SK-N-SH (cell line): ENCODE results near the gene CEP170B. TPM values are rescaled to one million over a fixed set of nuclear protein-coding genes. Genes with fewer than 3 reads are reported as not detected.

Source experiments
- CTCF ChIA-PET: fragments of 300-600, 350-600 bp; formaldehyde crosslinking; extraction: SDS; loops from one replicate; lab custom pipeline; 2021; lab: Yijun Ruan, JAX
- POLR2A ChIA-PET: fragments of 350-600 bp; sonication (Branson Sonifier 250); formaldehyde crosslinking; extraction: SDS; loops from one replicate; lab custom pipeline; 2020; ENCODE audit warnings: antibody characterized with exemption, inconsistent platforms; lab: Yijun Ruan, JAX
- DNase-seq: peaks from one replicate; pipeline ENCODE4 v3.0.0; 2012
- H2AFZ ChIP-seq: fragments of 200-600 bp; sonication (generic); 2 replicates; pipeline ENCODE4 v1.8.1; 2016; ENCODE audit warnings: antibody characterized with exemption, mild to moderate bottlenecking, low read depth
- H3F3A ChIP-seq: fragments of 200-600 bp; sonication (generic); replicated peaks from 2 replicates; pipeline ENCODE3; 2016; ENCODE audit warnings: antibody characterized with exemption, mild to moderate bottlenecking; ENCODE audit not compliant: insufficient read depth
- H3K27ac ChIP-seq, 2 experiments: fragments of 200-500 bp in 1 of 2; fragments of 200-600 bp in 1 of 2; sonication (Bioruptor generic) in 1 of 2; sonication (generic), shearing (Covaris generic) in 1 of 2; 2 replicates each; pipeline versions ENCODE4 v1.5.1 to v1.6.1; 2014 to 2016; ENCODE audit warnings: low read depth in 2 of 2, inconsistent platforms in 1 of 2, low read length in 1 of 2, mild to moderate bottlenecking in 1 of 2, mixed read lengths in 1 of 2
- H3K27me3 ChIP-seq: fragments of 200-600 bp; sonication (generic), shearing (Covaris generic); 2 replicates; pipeline ENCODE4 v1.6.1; 2016; ENCODE audit warnings: mixed run types; ENCODE audit not compliant: insufficient read depth
- H3K36me3 ChIP-seq, 2 experiments: fragments of 200-500 bp in 1 of 2; fragments of 200-600 bp in 1 of 2; sonication (Bioruptor generic) in 1 of 2; sonication (generic) in 1 of 2; replicated peaks in 1 of 2; 2 replicates each; pipeline versions ENCODE3 to v1.5.1; 2014 to 2016; ENCODE audit warnings: low read length in 1 of 2, mild to moderate bottlenecking in 1 of 2; ENCODE audit not compliant: insufficient read depth in 2 of 2, control insufficient read depth in 1 of 2
- H3K4me1 ChIP-seq, 2 experiments: fragments of 200-500 bp in 1 of 2; fragments of 200-600 bp in 1 of 2; sonication (Bioruptor generic) in 1 of 2; sonication (generic), shearing (Covaris generic) in 1 of 2; 2 replicates each; pipeline versions ENCODE4 v1.5.1 to v1.6.1; 2014 to 2016; ENCODE audit warnings: low read depth in 1 of 2, low read length in 1 of 2, mixed run types in 1 of 2; ENCODE audit not compliant: insufficient read depth in 2 of 2, control insufficient read depth in 1 of 2
- H3K4me2 ChIP-seq: fragments of 200-600 bp; sonication (generic), shearing (Covaris generic); 2 replicates; pipeline ENCODE4 v1.6.1; 2017; ENCODE audit warnings: mixed run types
- H3K4me3 ChIP-seq, 2 experiments: fragments of 200-500 bp in 1 of 2; fragments of 200-600 bp in 1 of 2; sonication (Bioruptor generic) in 1 of 2; sonication (generic), shearing (Covaris generic) in 1 of 2; 2 replicates each; pipeline versions ENCODE4 v1.5.1 to v1.8.1; 2014 to 2016; ENCODE audit warnings: low read depth in 2 of 2, inconsistent platforms in 1 of 2, low read length in 1 of 2, mild to moderate bottlenecking in 1 of 2, mixed read lengths in 1 of 2, moderate library complexity in 1 of 2
- H3K79me2 ChIP-seq: fragments of 200-600 bp; sonication (generic); 2 replicates; pipeline ENCODE4 v1.8.1; 2017; ENCODE audit warnings: mild to moderate bottlenecking; ENCODE audit not compliant: insufficient read depth
- H3K9ac ChIP-seq: fragments of 200-600 bp; sonication (generic); 2 replicates; pipeline ENCODE4 v1.6.1; 2017; ENCODE audit warnings: mixed run types
- H3K9me2 ChIP-seq: fragments of 200-600 bp; sonication (generic); 2 replicates; pipeline ENCODE4 v1.6.1; 2017; ENCODE audit warnings: mixed run types
- H3K9me3 ChIP-seq: fragments of 200-600 bp; sonication (generic); 2 replicates; pipeline ENCODE4 v1.6.1; 2017; ENCODE audit warnings: mixed run types, mild to moderate bottlenecking, moderate library complexity
- H4K20me1 ChIP-seq: fragments of 200-600 bp; sonication (generic); 2 replicates; pipeline ENCODE4 v1.6.1; 2017; ENCODE audit warnings: mild to moderate bottlenecking, mixed run types; ENCODE audit not compliant: insufficient read depth
- CHD2 ChIP-seq: fragments of 150-350 bp; IDR thresholded peaks from 2 replicates; pipeline ENCODE4 v1.6.1; 2018; ENCODE audit warnings: low read length; ENCODE audit not compliant: partially characterized antibody
- FOXJ3 ChIP-seq: sonication (generic); formaldehyde crosslinking; IDR thresholded peaks from 2 replicates; pipeline ENCODE4 v1.5.1; 2020; ENCODE audit warnings: mild to moderate bottlenecking, missing genetic modification reagents
- GABPA ChIP-seq: IDR thresholded peaks from 2 replicates; pipeline ENCODE4 v1.4.0; 2012; ENCODE audit warnings: low read depth, mild to moderate bottlenecking
- GATA2 ChIP-seq: sonication (generic); formaldehyde crosslinking; IDR thresholded peaks from 2 replicates; pipeline ENCODE4 v1.5.0; 2020; ENCODE audit warnings: mild to moderate bottlenecking, missing genetic modification reagents
- JUND ChIP-seq: IDR thresholded peaks from 2 replicates; pipeline ENCODE4 v1.4.0; 2012
- MXI1 ChIP-seq: IDR thresholded peaks from 2 replicates; pipeline ENCODE4 v1.6.1; 2012; ENCODE audit warnings: mild to moderate bottlenecking, low read depth, low read length, improper control_type of control experiment
- NRF1 ChIP-seq: IDR thresholded peaks from 2 replicates; pipeline ENCODE4 v1.6.1; 2012; ENCODE audit warnings: low read depth, mild to moderate bottlenecking, low read length
- RXRA ChIP-seq: IDR thresholded peaks from 2 replicates; pipeline ENCODE4 v1.4.0; 2012; ENCODE audit warnings: low read depth, mild to moderate bottlenecking, borderline replicate concordance
- SMC3 ChIP-seq: IDR thresholded peaks from 2 replicates; pipeline ENCODE4 v1.6.1; 2012; ENCODE audit warnings: low read depth, low read length, improper control_type of control experiment
- TAF1 ChIP-seq: IDR thresholded peaks from 2 replicates; pipeline ENCODE4 v1.6.1; 2012; ENCODE audit warnings: low read depth, mild to moderate bottlenecking, low read length, moderate library complexity, borderline replicate concordance
- TCF12 ChIP-seq: IDR thresholded peaks from 2 replicates; pipeline ENCODE4 v1.4.0; 2012
- TEAD4 ChIP-seq: IDR thresholded peaks from 2 replicates; pipeline ENCODE4 v1.4.0; 2012; ENCODE audit warnings: mild to moderate bottlenecking, borderline replicate concordance; ENCODE audit not compliant: insufficient read depth
- WGBS: methylation state at CpG from one replicate; pipeline ENCODE4 v1.1.6; 2017; ENCODE audit warnings: low lambda C conversion rate; 5-methylcytosine and 5-hydroxymethylcytosine counted together
- polyA plus RNA-seq, 3 experiments: library from polyadenylated mRNA; depleted of rRNA; stranded (reverse); fragments of >200 nt; gene quantifications; 2 replicates each; pipeline ENCODE4 v1.2.3, GENCODE V29; 2012
- TF ChIP-seq, protein P1 (sequence below): fragments of 200-600 bp; sonication (generic); IDR thresholded peaks from 2 replicates; pipeline ENCODE4 v1.6.1; 2017; ENCODE audit warnings: antibody characterized with exemption, mild to moderate bottlenecking, moderate library complexity
- TF ChIP-seq, protein P2 (sequence below): IDR thresholded peaks from 2 replicates; pipeline ENCODE4; 2012
- TF ChIP-seq, protein P3 (sequence below): IDR thresholded peaks from 2 replicates; pipeline ENCODE4 v1.4.0; 2012; ENCODE audit warnings: low read depth, borderline replicate concordance
- TF ChIP-seq, protein P4 (sequence below): IDR thresholded peaks from 2 replicates; pipeline ENCODE4 v1.4.0; 2012; ENCODE audit warnings: low read depth
- TF ChIP-seq, protein P5 (sequence below): fragments of 150-350 bp; IDR thresholded peaks from 2 replicates; pipeline ENCODE4 v1.6.1; 2017; ENCODE audit warnings: antibody characterized with exemption, low read length, low read depth, borderline replicate concordance
- TF ChIP-seq, protein P6 (sequence below): fragments of 150-350 bp; IDR thresholded peaks from 2 replicates; pipeline ENCODE4 v1.6.1; 2016; ENCODE audit warnings: mild to moderate bottlenecking, low read depth, low read length

CEP170B gene
- polyA plus RNA-seq, 1 of the 3 experiments (the other 2 are of a cell fraction): 11.0 TPM

DNA sequence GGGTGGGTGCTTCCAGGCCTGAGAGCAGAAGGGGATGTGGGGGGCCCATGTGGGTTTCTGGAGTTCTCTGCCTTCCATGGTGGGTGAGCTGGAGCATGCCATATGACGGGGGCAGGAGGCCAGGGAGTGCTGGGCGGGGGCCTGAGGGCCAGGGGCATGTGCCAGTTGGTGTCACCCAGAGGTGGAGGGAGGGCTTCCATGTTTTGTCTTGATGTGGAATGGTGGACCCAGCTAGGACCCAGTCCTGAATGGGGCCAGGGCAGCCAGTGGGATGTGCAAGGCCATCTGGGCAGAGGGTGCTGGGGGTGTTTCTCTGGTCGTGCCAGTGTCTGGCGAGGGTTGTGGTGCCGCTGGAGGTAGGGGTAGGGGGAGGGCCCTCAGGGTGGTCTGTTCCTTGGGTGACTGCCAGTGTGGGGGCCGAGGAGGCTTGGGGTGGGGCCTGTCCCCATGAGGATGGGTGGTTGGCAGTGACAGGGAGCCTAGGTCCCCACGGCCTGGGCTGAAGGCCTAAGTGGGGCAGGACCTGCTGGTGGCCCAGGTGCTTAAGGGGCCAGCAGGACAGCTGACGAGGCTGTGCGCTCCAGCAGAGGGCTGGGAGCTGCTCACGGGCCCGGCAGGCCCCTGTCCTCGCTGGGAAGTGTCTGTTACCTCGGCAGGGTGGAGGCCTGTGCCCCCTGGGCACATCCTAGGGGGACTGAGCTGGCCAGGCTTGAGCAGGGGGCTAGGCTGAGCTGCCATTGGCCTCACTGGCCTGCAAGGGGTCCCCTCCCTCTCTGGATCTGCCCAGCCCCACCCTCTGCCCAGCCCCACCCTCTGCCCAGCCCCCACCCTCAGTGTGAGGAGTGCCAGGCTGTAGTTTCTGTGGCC, 26.8 kb downstream of the CEP170B start:
- no peaks in the 10 kb centered on the region for H3F3A ChIP-seq
- TF ChIP-seq TAF1: no peak
- TF ChIP-seq FOXJ3 (CRISPR knock-in tag): no peak
- TF ChIP-seq TEAD4: no peak
- no peak for TF ChIP-seq SMC3
- TF ChIP-seq, protein P1, sequence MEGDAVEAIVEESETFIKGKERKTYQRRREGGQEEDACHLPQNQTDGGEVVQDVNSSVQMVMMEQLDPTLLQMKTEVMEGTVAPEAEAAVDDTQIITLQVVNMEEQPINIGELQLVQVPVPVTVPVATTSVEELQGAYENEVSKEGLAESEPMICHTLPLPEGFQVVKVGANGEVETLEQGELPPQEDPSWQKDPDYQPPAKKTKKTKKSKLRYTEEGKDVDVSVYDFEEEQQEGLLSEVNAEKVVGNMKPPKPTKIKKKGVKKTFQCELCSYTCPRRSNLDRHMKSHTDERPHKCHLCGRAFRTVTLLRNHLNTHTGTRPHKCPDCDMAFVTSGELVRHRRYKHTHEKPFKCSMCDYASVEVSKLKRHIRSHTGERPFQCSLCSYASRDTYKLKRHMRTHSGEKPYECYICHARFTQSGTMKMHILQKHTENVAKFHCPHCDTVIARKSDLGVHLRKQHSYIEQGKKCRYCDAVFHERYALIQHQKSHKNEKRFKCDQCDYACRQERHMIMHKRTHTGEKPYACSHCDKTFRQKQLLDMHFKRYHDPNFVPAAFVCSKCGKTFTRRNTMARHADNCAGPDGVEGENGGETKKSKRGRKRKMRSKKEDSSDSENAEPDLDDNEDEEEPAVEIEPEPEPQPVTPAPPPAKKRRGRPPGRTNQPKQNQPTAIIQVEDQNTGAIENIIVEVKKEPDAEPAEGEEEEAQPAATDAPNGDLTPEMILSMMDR: no peak
- TF ChIP-seq TCF12: no peak
- no peak for TF ChIP-seq MXI1
- TF ChIP-seq CHD2: no peak
- TF ChIP-seq RXRA: no peak
- TF ChIP-seq, all 33 proteins: peak for 0
- DNase-seq: peak; percentile 20
- Histone ChIP-seq H3K4me1 (peaks cover 0 to 6% of the 10 kb centered on the region in 2 experiments; a peak in 1 of 4 replicates), H3K9me2 (no peaks in the 10 kb centered on the region), H2AFZ (no peak overlapping the region), H3K27me3 (no peaks in the 10 kb centered on the region), H3K9ac (no peak overlapping the region), H3K36me3 (peaks cover 0 to 10% of the 10 kb centered on the region in 2 experiments), H3K4me2 (no peak overlapping the region), H3K9me3 (no peaks in the 10 kb centered on the region), H4K20me1 (no peaks in the 10 kb centered on the region), H3K27ac (no peak overlapping the region), H3K4me3 (no peak overlapping the region), H3K79me2 (no peaks in the 10 kb centered on the region)
- WGBS: 74% methylated on average over 7 of the region's 13 CpGs
- ChIA-PET CTCF (interaction anchor here (2.0 to 6.7 kb wide), 2 partner anchors 65 to 155 kb away, joined by 8 to 51 read pairs; no protein-coding TSS in a partner anchor), POLR2A (no interaction called here)

DNA sequence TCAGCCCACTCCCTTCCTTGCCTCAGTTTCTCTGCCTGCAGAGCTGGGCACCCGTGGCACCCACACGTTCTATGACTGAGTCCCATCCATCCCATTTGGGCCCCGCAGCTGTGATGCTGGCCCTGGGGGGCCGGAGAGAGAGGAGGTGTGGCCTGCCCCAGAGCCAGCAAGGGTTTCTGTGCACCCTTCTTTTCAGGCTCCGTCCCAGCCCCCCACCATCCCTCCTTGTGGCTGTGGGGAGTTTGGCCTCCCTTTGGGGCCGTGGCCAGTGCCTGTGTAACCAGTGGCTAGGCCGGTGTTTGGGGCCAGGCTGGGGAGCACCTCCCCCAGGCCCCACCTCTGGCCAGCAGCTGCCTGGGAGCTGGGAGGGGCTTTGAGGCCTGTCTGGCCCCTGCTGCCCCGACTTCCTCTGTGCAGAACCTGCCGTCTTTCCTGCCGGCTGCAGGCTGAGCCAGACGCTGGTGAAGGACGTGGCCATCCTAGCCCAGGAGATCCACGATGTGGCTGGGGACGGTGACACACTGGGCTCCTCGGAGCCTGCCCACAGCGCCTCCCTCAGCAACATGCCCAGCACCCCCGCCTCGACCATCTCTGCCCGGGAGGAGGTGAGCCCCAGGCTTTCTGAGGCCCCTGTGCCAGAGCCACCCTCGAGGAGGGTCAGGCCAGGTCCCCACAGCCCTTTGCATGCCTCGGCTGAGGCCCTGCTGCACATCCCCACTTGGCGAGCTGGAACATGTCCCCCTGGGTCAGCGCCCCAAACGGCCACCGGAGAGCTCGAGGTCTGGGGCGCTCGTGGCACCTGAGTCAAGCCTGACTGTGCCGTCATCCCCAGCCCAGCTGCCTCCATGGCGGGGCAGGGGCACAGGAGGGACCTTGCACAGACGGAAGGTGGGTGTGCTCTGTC, 27.7 kb downstream of the CEP170B start:
- Histone ChIP-seq H3K9me2 (no peaks in the 10 kb centered on the region), H3K9ac (no peak overlapping the region), H4K20me1 (no peaks in the 10 kb centered on the region), H3K36me3 (peaks cover 0 to 1% of the 10 kb centered on the region in 2 experiments), H3K4me3 (no peak overlapping the region), H2AFZ (no peak overlapping the region), H3F3A (no peaks in the 10 kb centered on the region), H3K79me2 (no peaks in the 10 kb centered on the region), H3K27me3 (no peaks in the 10 kb centered on the region), H3K9me3 (no peaks in the 10 kb centered on the region), H3K4me2 (no peak overlapping the region), H3K27ac (no peak overlapping the region), H3K4me1 (peaks cover 0 to 6% of the 10 kb centered on the region in 2 experiments; a peak in 1 of 4 replicates)
- DNase-seq: peak; percentile 17
- WGBS: 87% methylated on average over 12 of the region's 31 CpGs
- ChIA-PET CTCF (interaction anchor here (1.1 to 6.7 kb wide), 3 partner anchors 41 to 155 kb away, joined by 3 to 51 read pairs (median 8); no protein-coding TSS in a partner anchor), POLR2A (no interaction called here)
- TF ChIP-seq, protein P2, sequence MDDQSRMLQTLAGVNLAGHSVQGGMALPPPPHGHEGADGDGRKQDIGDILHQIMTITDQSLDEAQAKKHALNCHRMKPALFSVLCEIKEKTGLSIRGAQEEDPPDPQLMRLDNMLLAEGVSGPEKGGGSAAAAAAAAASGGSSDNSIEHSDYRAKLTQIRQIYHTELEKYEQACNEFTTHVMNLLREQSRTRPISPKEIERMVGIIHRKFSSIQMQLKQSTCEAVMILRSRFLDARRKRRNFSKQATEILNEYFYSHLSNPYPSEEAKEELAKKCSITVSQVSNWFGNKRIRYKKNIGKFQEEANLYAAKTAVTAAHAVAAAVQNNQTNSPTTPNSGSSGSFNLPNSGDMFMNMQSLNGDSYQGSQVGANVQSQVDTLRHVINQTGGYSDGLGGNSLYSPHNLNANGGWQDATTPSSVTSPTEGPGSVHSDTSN: no peak
- TF ChIP-seq NRF1 (no peak), RXRA (no peak), JUND (no peak), SMC3 (no peak), MXI1 (no peak), GATA2 (CRISPR knock-in tag) (no peak), GABPA (no peak), TCF12 (no peak)
- TF ChIP-seq, protein P3, sequence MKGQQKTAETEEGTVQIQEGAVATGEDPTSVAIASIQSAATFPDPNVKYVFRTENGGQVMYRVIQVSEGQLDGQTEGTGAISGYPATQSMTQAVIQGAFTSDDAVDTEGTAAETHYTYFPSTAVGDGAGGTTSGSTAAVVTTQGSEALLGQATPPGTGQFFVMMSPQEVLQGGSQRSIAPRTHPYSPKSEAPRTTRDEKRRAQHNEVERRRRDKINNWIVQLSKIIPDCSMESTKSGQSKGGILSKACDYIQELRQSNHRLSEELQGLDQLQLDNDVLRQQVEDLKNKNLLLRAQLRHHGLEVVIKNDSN: no peak
- TF ChIP-seq, protein P4, sequence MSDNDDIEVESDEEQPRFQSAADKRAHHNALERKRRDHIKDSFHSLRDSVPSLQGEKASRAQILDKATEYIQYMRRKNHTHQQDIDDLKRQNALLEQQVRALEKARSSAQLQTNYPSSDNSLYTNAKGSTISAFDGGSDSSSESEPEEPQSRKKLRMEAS: no peak
- TF ChIP-seq, protein P5, sequence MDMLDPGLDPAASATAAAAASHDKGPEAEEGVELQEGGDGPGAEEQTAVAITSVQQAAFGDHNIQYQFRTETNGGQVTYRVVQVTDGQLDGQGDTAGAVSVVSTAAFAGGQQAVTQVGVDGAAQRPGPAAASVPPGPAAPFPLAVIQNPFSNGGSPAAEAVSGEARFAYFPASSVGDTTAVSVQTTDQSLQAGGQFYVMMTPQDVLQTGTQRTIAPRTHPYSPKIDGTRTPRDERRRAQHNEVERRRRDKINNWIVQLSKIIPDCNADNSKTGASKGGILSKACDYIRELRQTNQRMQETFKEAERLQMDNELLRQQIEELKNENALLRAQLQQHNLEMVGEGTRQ: no peak
- TF ChIP-seq, protein P6, sequence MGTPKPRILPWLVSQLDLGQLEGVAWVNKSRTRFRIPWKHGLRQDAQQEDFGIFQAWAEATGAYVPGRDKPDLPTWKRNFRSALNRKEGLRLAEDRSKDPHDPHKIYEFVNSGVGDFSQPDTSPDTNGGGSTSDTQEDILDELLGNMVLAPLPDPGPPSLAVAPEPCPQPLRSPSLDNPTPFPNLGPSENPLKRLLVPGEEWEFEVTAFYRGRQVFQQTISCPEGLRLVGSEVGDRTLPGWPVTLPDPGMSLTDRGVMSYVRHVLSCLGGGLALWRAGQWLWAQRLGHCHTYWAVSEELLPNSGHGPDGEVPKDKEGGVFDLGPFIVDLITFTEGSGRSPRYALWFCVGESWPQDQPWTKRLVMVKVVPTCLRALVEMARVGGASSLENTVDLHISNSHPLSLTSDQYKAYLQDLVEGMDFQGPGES: no peak
